HEK293 (cell line): Measurements from ENCODE around the gene CFAP45.
A peak's percentile ranks its signal among the peaks of the same experiment; 100 is the strongest.

Experiments
- CTCF ChIA-PET: fragments of 350-600 bp; formaldehyde crosslinking; extraction: SDS; loops from one replicate; lab custom pipeline; 2021; ENCODE audit warnings: antibody characterized with exemption; lab: Yijun Ruan, JAX
- POLR2A ChIA-PET: fragments of 300-600 bp; formaldehyde crosslinking; extraction: SDS; loops from one replicate; lab custom pipeline; 2020; ENCODE audit warnings: antibody characterized with exemption, inconsistent platforms; lab: Yijun Ruan, JAX
- H3K27ac ChIP-seq: fragments of 200-500 bp; sonication (Bioruptor generic); 2 replicates; pipeline ENCODE4 v1.5.1; 2014; ENCODE audit warnings: low read depth, low read length, control low read depth, inconsistent platforms; ENCODE audit errors: extremely low read depth
- H3K36me3 ChIP-seq, 2 experiments: fragments of 200-500 bp in 1 of 2; sonication (Bioruptor generic) in 1 of 2; 1 replicate in 1 of 2; 2 replicates in 1 of 2; pipeline ENCODE4 v1.5.1; 2014 to 2017; ENCODE audit warnings: inconsistent platforms in 2 of 2, low read length in 2 of 2; ENCODE audit not compliant: control insufficient read depth in 2 of 2, insufficient read depth in 1 of 2
- H3K4me1 ChIP-seq: fragments of 200-500 bp; sonication (Bioruptor generic); 2 replicates; pipeline ENCODE4 v1.5.1; 2014; ENCODE audit warnings: mild to moderate bottlenecking, low read length, inconsistent platforms; ENCODE audit not compliant: control insufficient read depth, insufficient read depth
- H3K4me3 ChIP-seq: 2 replicates; pipeline ENCODE4 v1.5.1; 2011; ENCODE audit warnings: low read depth, mild to moderate bottlenecking, control low read depth, low read length, moderate library complexity
- H3K9me3 ChIP-seq: fragments of 200-500 bp; sonication (Bioruptor generic); 2 replicates; pipeline ENCODE4 v1.5.1; 2014; ENCODE audit warnings: low read depth, low read length, inconsistent platforms; ENCODE audit not compliant: control insufficient read depth, insufficient read depth
- IKZF3 ChIP-seq: fragments of 450-650 bp; IDR thresholded peaks from 2 replicates; pipeline ENCODE4 v1.5.0; 2018; ENCODE audit warnings: missing biosample characterization, mild to moderate bottlenecking, missing genetic modification characterization, moderate library complexity
- KLF7 ChIP-seq: fragments of 450-650 bp; formaldehyde crosslinking; IDR thresholded peaks from 2 replicates; pipeline ENCODE4 v1.5.1; 2016; ENCODE audit warnings: missing biosample characterization, missing genetic modification characterization, borderline replicate concordance
- OSR2 ChIP-seq: fragments of 450-650 bp; formaldehyde crosslinking; IDR thresholded peaks from 2 replicates; pipeline ENCODE4 v1.5.1; 2016; ENCODE audit warnings: missing biosample characterization, missing genetic modification characterization
- ZNF174 ChIP-seq: fragments of 450-650 bp; formaldehyde crosslinking; IDR thresholded peaks from 2 replicates; pipeline ENCODE4 v1.5.0; 2017; ENCODE audit warnings: missing biosample characterization, mild to moderate bottlenecking, missing genetic modification characterization
- ZNF341 ChIP-seq: fragments of 450-650 bp; formaldehyde crosslinking; IDR thresholded peaks from 2 replicates; pipeline ENCODE4; 2016; ENCODE audit warnings: low read depth, missing biosample characterization, missing genetic modification characterization
- ZNF426 ChIP-seq: fragments of 450-650 bp; formaldehyde crosslinking; IDR thresholded peaks from 2 replicates; pipeline ENCODE4 v1.5.1; 2017; ENCODE audit warnings: missing biosample characterization, missing genetic modification characterization, mild to moderate bottlenecking, inconsistent platforms, moderate library complexity
- ZNF433 ChIP-seq: fragments of 450-650 bp; formaldehyde crosslinking; IDR thresholded peaks from 2 replicates; pipeline ENCODE4 v1.5.1; 2016; ENCODE audit warnings: missing biosample characterization, missing genetic modification characterization, low read depth
- ZNF521 ChIP-seq: fragments of 450-650 bp; formaldehyde crosslinking; IDR thresholded peaks from 2 replicates; pipeline ENCODE4 v1.5.1; 2017; ENCODE audit warnings: missing biosample characterization, mild to moderate bottlenecking, missing genetic modification characterization
- TF ChIP-seq, protein P1 (sequence below): fragments of 450-650 bp; formaldehyde crosslinking; IDR thresholded peaks from 2 replicates; pipeline ENCODE4 v1.5.1; 2016; ENCODE audit warnings: missing biosample characterization, missing genetic modification characterization
- TF ChIP-seq, protein P2 (sequence below): IDR thresholded peaks from 2 replicates; pipeline ENCODE4 v1.6.1; 2011; ENCODE audit warnings: mild to moderate bottlenecking, low read depth, low read length, borderline replicate concordance
- TF ChIP-seq, protein P3 (sequence below): fragments of 450-650 bp; formaldehyde crosslinking; IDR thresholded peaks from 2 replicates; pipeline ENCODE4 v1.5.1; 2016; ENCODE audit warnings: missing biosample characterization, missing genetic modification characterization
- TF ChIP-seq, protein P4 (sequence below): fragments of 450-650 bp; formaldehyde crosslinking; IDR thresholded peaks from 2 replicates; pipeline ENCODE4 v1.5.1; 2016; ENCODE audit warnings: missing biosample characterization, missing genetic modification characterization, borderline replicate concordance
- TF ChIP-seq, protein P5 (sequence below): fragments of 450-650 bp; formaldehyde crosslinking; IDR thresholded peaks from 2 replicates; pipeline ENCODE4 v1.5.1; 2017; ENCODE audit warnings: missing biosample characterization, missing genetic modification characterization

CFAP45 gene

DNA sequence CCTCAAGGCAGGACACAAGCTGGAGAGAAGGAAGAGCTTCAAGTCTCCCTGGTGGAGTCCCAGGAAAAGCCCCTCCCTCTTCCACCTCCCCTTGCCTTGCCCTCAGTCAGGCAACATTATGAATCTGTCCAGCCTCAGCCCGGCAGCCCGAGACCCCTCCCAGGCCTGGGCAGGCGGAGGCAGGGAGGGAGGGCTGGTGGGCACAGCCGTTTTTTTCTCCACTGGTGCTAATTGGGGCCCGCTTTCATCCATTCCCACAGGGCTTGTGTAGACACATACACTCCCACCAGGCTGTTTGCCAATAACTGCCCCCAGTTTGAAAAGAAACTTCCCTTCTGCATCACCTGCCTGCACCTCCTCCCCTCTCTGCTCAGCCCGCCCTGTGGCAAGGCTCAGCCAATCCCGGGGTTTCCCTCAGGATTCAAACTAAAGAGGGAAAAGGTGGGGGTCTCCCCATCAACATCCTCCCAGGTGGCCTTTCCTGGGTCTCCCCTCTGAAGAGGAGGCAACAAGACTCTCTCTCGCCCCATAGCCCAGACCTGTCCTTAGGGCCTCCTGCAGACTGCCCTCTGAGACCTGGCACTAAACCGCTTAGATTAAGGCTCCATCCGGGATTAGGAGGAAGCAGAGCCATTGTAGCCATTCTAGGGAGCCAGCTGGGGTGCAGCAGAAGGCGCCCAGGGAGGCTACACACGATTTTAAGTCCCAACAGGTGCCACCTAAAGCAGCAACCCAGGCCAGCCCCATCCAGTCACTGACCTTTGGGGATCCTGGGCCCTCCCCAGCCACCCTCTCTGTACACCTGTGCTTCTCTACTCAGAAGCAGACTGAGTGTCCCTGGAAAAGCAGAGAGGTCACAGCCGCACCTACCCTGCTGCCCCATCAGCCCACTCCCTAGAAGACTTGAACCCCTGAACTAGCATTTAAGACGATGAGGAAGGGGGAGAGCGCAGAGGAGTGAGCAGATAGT lies 41.9 kb upstream of the CFAP45 start (continued):
- TF ChIP-seq ZNF433 (no peak), OSR2 (tag by site-specific recombination) (no peak), ZNF426 (tag by site-specific recombination) (no peak)
- TF ChIP-seq, protein P1, sequence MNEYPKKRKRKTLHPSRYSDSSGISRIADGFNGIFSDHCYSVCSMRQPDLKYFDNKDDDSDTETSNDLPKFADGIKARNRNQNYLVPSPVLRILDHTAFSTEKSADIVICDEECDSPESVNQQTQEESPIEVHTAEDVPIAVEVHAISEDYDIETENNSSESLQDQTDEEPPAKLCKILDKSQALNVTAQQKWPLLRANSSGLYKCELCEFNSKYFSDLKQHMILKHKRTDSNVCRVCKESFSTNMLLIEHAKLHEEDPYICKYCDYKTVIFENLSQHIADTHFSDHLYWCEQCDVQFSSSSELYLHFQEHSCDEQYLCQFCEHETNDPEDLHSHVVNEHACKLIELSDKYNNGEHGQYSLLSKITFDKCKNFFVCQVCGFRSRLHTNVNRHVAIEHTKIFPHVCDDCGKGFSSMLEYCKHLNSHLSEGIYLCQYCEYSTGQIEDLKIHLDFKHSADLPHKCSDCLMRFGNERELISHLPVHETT (tag by site-specific recombination), result no peak
- TF ChIP-seq, all 188 proteins: peak for 0

DNA sequence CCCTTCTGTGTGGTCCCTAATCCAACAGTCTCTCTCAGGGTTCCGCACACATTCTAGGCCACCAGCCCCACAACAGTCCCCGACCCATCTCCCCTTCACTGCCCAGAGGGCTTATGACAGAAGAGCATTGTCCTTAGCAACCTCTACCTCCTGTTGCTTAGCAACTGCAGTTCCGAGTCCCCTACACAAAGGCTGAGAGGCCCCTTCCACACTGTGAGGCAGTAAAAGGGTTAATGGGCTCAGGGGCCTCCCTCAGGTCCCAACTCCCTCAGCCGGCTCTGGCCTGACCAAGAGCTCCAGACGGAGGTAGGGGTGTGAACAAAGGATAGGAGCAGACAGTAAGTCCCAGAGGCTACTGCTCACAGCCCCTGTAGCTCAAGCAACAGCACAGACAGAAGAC lies 41.2 kb upstream of the CFAP45 start:
- POLR2A ChIA-PET, result interaction anchor here (1.6 kb wide), 1 partner anchor 18 kb away, joined by 3 read pairs; no protein-coding TSS in a partner anchor
- TF ChIP-seq, protein P2, sequence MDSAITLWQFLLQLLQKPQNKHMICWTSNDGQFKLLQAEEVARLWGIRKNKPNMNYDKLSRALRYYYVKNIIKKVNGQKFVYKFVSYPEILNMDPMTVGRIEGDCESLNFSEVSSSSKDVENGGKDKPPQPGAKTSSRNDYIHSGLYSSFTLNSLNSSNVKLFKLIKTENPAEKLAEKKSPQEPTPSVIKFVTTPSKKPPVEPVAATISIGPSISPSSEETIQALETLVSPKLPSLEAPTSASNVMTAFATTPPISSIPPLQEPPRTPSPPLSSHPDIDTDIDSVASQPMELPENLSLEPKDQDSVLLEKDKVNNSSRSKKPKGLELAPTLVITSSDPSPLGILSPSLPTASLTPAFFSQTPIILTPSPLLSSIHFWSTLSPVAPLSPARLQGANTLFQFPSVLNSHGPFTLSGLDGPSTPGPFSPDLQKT, result no peak
- TF ChIP-seq, protein P3, sequence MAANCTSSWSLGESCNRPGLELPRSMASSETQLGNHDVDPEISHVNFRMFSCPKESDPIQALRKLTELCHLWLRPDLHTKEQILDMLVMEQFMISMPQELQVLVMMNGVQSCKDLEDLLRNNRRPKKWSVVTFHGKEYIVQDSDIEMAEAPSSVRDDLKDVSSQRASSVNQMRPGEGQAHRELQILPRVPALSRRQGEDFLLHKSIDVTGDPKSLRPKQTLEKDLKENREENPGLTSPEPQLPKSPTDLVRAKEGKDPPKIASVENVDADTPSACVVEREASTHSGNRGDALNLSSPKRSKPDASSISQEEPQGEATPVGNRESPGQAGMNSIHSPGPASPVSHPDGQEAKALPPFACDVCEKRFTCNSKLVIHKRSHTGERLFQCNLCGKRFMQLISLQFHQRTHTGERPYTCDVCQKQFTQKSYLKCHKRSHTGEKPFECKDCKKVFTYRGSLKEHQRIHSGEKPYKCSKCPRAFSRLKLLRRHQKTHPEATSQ, result no peak
- TF ChIP-seq KLF7 (tag by site-specific recombination) (no peak), ZNF174 (tag by site-specific recombination) (no peak), ZNF521 (tag by site-specific recombination) (no peak), ZNF341 (tag by site-specific recombination) (0 out of 2 replicates have a peak, but pooled peaks have one; percentile 28), IKZF3 (tag by site-specific recombination) (no peak)
- TF ChIP-seq, protein P4, sequence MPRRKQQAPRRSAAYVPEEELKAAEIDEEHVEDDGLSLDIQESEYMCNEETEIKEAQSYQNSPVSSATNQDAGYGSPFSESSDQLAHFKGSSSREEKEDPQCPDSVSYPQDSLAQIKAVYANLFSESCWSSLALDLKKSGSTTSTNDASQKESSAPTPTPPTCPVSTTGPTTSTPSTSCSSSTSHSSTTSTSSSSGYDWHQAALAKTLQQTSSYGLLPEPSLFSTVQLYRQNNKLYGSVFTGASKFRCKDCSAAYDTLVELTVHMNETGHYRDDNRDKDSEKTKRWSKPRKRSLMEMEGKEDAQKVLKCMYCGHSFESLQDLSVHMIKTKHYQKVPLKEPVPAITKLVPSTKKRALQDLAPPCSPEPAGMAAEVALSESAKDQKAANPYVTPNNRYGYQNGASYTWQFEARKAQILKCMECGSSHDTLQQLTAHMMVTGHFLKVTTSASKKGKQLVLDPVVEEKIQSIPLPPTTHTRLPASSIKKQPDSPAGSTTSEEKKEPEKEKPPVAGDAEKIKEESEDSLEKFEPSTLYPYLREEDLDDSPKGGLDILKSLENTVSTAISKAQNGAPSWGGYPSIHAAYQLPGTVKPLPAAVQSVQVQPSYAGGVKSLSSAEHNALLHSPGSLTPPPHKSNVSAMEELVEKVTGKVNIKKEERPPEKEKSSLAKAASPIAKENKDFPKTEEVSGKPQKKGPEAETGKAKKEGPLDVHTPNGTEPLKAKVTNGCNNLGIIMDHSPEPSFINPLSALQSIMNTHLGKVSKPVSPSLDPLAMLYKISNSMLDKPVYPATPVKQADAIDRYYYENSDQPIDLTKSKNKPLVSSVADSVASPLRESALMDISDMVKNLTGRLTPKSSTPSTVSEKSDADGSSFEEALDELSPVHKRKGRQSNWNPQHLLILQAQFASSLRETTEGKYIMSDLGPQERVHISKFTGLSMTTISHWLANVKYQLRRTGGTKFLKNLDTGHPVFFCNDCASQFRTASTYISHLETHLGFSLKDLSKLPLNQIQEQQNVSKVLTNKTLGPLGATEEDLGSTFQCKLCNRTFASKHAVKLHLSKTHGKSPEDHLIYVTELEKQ (tag by site-specific recombination), result no peak
- TF ChIP-seq, protein P5, sequence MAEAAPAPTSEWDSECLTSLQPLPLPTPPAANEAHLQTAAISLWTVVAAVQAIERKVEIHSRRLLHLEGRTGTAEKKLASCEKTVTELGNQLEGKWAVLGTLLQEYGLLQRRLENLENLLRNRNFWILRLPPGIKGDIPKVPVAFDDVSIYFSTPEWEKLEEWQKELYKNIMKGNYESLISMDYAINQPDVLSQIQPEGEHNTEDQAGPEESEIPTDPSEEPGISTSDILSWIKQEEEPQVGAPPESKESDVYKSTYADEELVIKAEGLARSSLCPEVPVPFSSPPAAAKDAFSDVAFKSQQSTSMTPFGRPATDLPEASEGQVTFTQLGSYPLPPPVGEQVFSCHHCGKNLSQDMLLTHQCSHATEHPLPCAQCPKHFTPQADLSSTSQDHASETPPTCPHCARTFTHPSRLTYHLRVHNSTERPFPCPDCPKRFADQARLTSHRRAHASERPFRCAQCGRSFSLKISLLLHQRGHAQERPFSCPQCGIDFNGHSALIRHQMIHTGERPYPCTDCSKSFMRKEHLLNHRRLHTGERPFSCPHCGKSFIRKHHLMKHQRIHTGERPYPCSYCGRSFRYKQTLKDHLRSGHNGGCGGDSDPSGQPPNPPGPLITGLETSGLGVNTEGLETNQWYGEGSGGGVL (tag by site-specific recombination), result no peak
- Histone ChIP-seq H3K4me3 (no peak overlapping the region), H3K27ac (no peak overlapping the region), H3K4me1 (no peaks in the 10 kb centered on the region), H3K9me3 (no peaks in the 10 kb centered on the region), H3K36me3 (no peaks in the 10 kb centered on the region)
- CTCF ChIA-PET, result interaction anchor here (0.7 to 19.3 kb wide), 4 partner anchors 31 to 144 kb away, joined by 3 to 353 read pairs (median 4); no protein-coding TSS in a partner anchor
